Measurements from ENCODE around the gene IFNG-AS1. TPM values are rescaled to one million over a fixed set of nuclear protein-coding genes. Genes with fewer than 3 reads are reported as not detected.

IFNG-AS1 gene
- total RNA-seq, 1 experiment from 2014 or later = not detected

DNA sequence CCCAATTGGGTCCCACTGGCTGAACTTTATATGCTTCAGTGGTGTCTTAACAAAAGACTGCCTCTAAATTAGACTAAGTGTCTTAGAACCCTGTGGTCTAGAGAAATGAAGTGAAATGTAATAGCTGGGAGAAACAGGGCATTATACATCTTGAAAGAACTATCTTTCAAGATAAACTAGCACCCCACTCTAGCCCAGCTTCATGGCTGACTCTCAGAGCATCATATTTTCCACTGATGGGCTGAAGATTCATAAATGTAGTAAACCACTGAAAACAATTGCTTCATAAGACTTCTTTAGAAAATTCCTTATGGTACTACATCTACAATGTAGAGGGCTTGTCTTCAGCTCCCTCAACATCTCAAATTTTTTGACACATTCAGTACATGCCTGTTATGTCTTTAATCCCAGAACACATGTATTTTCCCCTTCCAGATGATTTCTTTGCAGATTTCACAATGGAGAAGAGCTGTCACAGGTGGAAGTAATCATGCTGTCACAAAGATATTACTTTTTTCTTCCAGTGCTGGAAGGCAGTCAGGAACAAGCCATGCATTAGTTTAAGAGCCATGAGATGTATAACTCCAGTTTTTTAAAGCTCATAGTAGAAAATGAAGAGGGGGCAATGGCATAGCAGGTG lies 48.5 kb downstream of the IFNG-AS1 start:
- no peak for DNase-seq (ENCODE audit: low read depth)

DNA sequence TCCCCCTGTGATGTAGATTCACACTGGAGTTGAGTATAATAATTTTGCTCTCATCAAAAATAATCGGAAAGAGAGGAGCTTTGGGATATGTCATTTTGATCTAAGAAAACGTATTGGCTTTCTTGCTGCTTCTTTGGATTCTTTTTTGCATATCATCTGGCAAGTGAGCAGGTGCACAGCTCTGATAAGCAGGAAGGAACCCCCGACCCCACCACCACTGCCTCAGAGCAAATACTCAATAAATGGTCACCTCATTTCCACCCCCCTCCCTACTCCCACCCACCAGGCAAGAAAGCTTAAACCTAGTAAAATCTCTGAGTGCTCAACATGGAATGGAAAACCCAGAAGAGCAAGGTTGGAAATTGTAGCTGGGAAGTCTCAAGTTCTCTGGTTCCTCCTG lies 49.4 kb downstream of the IFNG-AS1 start:
- DNase-seq (ENCODE audit: low read depth) = no peak

DNA sequence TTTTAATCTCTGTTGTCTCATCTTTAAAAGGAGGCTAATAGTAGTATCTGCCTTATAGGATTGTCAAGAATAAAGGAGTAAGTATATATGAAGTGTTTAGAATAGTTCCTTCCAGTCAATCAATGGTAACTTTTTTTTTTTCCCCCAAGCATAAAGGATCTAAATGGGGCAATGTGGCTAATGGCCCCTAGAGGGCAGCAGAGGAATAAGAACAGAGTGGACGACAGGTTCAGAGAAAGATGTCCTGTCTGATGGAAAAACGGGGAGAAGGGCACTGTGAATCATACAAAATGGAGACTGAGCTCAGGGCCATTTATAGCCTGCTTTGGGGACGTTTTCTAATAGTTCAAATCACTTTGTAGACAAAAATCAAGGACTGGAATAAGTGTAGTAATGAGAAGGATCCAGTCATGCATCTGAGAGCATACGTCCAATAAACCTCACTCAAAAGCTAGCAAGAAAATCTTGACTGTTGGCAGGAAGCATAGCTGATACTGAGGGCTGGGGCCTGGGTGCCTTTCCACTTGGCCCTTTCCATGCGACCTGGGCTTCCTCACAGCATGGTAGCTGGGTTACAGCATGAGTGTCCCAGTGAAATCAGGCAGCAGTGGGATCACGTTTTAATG lies 51.3 kb downstream of the IFNG-AS1 start:
- peak; percentile 77 for DNase-seq (ENCODE audit: low read depth)

DNA sequence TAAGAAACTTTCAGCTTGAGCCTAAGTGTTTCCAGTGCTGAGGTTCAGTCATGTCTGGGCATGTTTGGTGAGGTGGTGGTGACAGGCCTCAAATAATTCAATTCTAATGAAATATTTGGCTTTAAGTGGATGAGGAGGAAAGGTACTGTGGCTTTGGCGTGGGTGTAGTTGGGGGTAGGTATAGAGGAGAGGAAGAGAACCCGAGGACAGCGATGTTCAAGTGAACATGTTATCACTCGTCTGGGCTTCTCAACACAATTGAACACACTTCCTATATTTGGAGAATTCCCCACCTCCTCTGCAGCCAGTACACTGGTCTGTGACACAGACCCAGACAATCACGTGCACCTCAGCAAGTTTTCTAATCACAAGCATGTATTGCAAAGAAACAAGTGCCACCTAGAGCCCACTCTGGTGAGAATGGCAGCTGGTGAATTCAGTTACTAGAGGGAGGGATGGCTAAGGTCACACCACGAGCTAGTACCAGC lies 53.0 kb downstream of the IFNG-AS1 start:
- DNase-seq (ENCODE audit: low read depth) = no peak

DNA sequence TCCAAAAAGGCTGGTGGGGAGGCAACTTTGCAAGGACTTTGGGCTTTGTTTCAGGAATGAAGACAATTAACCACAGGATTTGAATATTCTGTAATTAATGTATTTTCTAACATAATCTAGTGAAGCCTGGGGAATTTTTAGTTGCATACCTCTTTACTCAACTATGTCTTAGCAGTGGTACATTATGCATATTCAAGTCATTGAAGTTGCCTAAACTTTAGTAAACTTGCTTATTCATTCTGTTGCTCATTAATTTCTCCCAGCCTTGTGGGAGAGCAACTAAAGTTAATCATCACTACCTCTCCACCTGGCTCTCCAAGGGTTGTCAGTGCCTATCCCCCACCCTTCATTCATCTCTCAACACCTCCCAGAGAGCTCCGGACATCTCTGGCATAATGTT lies 54.2 kb downstream of the IFNG-AS1 start:
- DNase-seq (ENCODE audit: low read depth) = no peak

DNA sequence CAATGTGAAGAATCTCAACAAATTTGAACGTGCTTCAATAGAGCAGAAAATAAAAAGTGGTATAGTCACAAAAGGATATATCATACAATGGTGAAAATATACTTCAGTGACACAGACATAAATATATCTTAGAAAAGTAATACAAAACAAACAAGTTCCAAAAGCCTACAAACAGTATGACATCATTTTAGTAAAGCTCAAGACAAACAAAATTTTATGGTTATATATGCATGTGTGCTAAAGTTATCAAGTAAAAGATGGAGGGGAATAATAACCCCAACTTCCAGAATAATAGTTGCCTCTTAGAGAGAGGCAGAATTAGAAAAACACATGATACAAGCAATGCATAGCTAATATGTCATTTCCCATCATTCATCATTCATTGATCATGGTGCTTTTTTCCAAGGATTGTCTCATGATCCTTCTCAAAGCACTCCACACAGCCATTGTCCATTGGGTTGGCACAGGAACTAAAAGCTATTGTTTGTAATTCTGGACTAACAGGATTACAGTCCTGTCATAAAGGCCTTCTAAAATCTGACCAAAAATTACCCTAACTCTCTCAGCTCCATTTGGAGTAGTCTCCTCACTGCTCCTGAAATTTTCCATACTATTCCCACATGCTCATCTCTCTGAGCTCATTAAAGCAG lies 59.5 kb downstream of the IFNG-AS1 start:
- DNase-seq (ENCODE audit: low read depth) = no peak

DNA sequence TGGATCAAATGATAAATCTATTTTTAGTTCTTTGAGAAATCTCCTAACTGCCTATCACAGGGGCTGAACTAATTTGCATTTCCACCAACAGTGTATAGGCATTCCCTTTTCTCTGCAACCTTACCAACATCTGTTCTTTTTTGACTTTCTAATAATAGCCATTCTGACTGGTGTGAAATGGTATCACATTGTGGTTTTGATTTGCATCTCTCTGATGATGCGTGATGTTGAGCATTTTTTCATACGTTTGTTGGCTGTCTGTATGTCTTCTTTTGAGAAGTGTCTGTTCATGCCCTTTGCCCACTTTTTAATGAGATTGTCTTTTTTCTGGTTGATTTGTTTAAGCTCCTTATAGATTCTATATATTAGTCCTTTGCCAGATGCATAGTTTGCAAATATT lies 67.1 kb downstream of the IFNG-AS1 start:
- DNase-seq (ENCODE audit: low read depth) = no peak

DNA sequence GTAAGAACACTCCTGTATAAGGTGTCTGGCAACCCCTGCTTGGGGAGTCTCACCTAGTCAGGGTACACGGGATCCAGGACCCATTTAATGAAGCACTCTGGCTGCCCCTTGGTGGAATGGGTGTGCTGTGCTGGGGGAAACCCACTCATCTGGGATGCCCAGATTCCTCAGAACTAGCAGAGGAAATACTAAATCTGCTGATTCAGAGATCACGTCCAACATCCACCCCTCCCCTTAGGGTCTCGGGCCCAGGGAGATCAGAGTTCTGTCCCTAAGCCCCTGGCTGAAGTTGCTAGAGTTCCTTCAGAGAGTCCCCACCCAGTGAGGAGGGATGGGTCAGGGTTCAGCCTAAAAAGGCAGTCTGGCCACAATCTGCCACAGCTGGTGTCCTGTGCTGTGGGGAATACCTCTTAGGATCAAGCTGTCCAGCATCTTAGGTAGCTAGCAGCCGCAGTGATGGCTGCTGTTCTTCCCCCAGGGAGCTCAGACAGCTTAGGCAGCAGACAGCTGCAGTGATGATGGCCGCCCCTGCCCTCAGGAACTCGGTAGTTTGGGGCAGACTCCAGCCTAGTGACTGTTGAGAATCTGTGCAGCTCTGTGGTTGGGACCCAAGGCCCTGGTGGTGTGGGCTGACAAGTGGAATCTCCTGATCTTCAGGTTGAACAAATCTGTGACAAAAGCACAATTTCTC lies 74.8 kb downstream of the IFNG-AS1 start:
- no peak for DNase-seq (ENCODE audit: low read depth)

DNA sequence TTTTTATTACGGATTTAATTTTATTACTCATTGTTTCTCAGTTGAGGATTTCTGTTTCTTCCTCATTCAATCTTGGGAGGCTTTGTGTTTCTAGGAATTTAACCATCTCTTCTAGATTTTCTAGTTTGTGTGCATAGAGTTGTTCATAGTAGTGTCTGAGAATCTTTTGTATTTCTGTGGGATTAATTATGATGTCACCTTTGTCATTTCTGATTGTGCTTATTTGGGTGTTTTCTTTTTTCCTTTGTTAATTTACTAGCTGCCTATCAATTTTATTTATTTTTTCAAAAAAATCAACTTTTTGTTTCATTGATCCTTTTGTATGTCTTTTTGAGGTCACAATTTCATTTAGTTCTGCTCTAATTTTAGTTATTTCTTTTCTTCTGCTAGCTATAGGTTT lies 75.9 kb downstream of the IFNG-AS1 start:
- no peak for DNase-seq (ENCODE audit: low read depth)

DNA sequence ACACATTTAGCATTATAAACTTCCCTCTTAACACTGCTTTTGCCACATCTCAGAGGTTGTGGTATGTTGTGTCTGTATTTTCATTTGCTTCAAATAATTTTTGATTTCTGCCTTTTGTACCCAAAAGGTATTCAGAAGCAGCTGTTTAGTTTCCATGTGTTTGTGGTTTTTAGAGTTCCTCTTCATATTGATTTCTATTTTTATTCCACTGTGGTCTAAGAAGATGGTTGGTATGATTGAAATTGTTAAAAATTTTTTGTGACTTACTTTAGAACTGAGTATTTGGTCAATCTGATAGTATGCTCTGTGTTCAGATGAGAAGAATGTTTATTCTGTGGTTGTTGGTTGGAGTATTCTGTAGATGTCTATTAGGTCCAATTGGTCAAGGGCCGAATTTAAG lies 76.4 kb downstream of the IFNG-AS1 start:
- no peak for DNase-seq (ENCODE audit: low read depth)

DNA sequence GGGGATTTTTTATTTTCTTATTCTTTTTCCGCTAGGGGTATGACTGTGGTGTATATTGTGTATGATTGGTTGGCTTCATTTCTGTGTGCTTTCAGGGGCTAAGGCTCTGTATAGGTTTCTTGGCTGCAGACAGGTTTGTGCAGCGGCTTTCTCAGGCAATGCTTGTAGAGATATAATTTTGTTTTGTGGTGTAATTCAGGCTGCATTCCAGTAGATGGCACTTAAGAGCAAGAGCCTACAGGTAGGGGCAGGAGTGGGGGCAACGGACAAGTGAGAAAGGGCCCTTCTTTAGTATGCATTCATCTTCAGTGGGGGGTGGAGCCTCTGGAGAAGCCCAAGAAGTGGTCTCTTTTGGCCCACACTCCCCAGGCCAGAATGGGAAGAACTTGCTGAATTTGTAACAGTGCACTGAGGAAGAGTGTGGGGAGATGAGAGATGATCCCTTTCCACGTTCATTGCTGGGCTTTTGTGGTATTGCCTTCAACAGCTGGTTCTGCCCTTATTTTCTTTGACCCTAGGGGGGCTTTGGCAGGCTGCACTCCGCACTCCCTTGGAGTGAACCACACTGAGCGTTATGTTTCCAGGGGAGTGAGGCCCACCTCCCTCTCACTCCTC lies 78.6 kb downstream of the IFNG-AS1 start:
- no peak for DNase-seq (ENCODE audit: low read depth)

DNA sequence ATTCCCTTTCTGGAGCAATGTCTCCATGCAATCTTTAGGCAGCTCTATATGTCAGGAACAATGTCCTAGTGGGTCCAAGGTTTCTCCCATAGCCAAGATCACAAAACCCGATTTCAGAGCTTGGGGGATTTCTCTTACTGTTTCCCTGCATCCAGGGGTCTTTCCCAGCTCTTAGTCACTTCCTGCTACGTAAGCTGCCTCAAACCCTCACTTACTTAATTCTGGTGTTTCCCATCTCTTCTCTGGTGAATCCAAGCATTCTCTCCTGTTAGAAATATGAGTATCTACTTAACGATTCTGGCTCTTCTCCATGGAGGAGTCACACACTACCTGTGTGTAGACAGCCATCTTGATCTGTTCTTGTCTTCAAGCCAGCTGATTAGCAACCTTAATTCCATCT lies 80.0 kb downstream of the IFNG-AS1 start:
- peak; percentile 10 for DNase-seq (ENCODE audit: low read depth)

Other genes starting within 250 kb of the IFNG-AS1 start
- not detected in 2 replicates for gene IFNG, start 170.3 kb downstream of the IFNG-AS1 start, total RNA-seq (2014; rRNA removed; shearing (Covaris generic))
- not detected in 2 replicates for gene IL26, start 236.4 kb downstream of the IFNG-AS1 start, total RNA-seq (2014; rRNA removed; shearing (Covaris generic))